Measurements from ENCODE around the gene BPI.
"Not testable (repeated sequence)": the region's sequence is repeated elsewhere in the genome, so short reads cannot be mapped to it uniquely, and the experiment has no call there.

BPI gene

GRCh38 chr20:38311091-38311490 lies 7.1 kb downstream of the BPI start:
- H3K4me3 ChIP-seq (ENCODE audit: low read length) = no peak overlapping the region
- H3K4me1 ChIP-seq (ENCODE audit: low read length) = no peaks in the 10 kb centered on the region
- no peaks in the 10 kb centered on the region for H4K20me1 ChIP-seq (ENCODE audit: insufficient read depth, low read length)
- H3K9ac ChIP-seq (ENCODE audit: low read length) = no peak overlapping the region
- no peaks in the 10 kb centered on the region for H3K36me3 ChIP-seq (replicated peaks; ENCODE audit: low read depth, low read length)
- no peak overlapping the region for H2AFZ ChIP-seq (ENCODE audit: low read depth, low read length)
- peaks cover 40% of the 10 kb centered on the region for H3K27me3 ChIP-seq (ENCODE audit: low read depth, low read length)
- no peak overlapping the region for H3K27ac ChIP-seq (ENCODE audit: low read length)
- no peak overlapping the region for H3K4me2 ChIP-seq (ENCODE audit: low read length)
- H3K79me2 ChIP-seq (ENCODE audit: low read length) = no peaks in the 10 kb centered on the region
- no peaks in the 10 kb centered on the region for H3K9me3 ChIP-seq (ENCODE audit: insufficient read depth, low read length)
- TF ChIP-seq EZH2phosphoT487 (IDR thresholded peaks at IDR 0.05; ENCODE audit: low read depth) (no peak), CTCF (IDR thresholded peaks at IDR 0.05; ENCODE audit: low read depth, low read length) (no peak)

GRCh38 chr20:38311491-38311890 lies 7.5 kb downstream of the BPI start:
- Histone ChIP-seq H3K79me2 (ENCODE audit: low read length) (no peaks in the 10 kb centered on the region), H2AFZ (ENCODE audit: low read depth, low read length) (no peak overlapping the region), H3K36me3 (replicated peaks; ENCODE audit: low read depth, low read length) (no peaks in the 10 kb centered on the region), H3K4me2 (ENCODE audit: low read length) (no peak overlapping the region), H3K27me3 (ENCODE audit: low read depth, low read length) (peaks cover 44% of the 10 kb centered on the region), H4K20me1 (ENCODE audit: insufficient read depth, low read length) (no peaks in the 10 kb centered on the region), H3K4me1 (ENCODE audit: low read length) (no peaks in the 10 kb centered on the region), H3K4me3 (ENCODE audit: low read length) (no peak overlapping the region), H3K9ac (ENCODE audit: low read length) (no peak overlapping the region), H3K9me3 (ENCODE audit: insufficient read depth, low read length) (no peaks in the 10 kb centered on the region), H3K27ac (ENCODE audit: low read length) (no peak overlapping the region)
- no peak for TF ChIP-seq CTCF (IDR thresholded peaks at IDR 0.05; ENCODE audit: low read depth, low read length)
- TF ChIP-seq EZH2phosphoT487 (IDR thresholded peaks at IDR 0.05; ENCODE audit: low read depth) = no peak

GRCh38 chr20:38313676-38314075 lies 9.7 kb downstream of the BPI start:
- no peak for TF ChIP-seq CTCF (IDR thresholded peaks at IDR 0.05; ENCODE audit: low read depth, low read length)
- TF ChIP-seq EZH2phosphoT487 (IDR thresholded peaks at IDR 0.05; ENCODE audit: low read depth) = no peak
- Histone ChIP-seq H3K27ac (ENCODE audit: low read length) (no peak overlapping the region), H4K20me1 (ENCODE audit: insufficient read depth, low read length) (no peaks in the 10 kb centered on the region), H3K9ac (ENCODE audit: low read length) (no peak overlapping the region), H3K4me1 (ENCODE audit: low read length) (no peaks in the 10 kb centered on the region), H3K36me3 (replicated peaks; ENCODE audit: low read depth, low read length) (no peaks in the 10 kb centered on the region), H3K4me2 (ENCODE audit: low read length) (no peak overlapping the region), H3K9me3 (ENCODE audit: insufficient read depth, low read length) (no peaks in the 10 kb centered on the region), H3K79me2 (ENCODE audit: low read length) (no peaks in the 10 kb centered on the region), H3K4me3 (ENCODE audit: low read length) (no peak overlapping the region), H3K27me3 (ENCODE audit: low read depth, low read length) (peaks cover 63% of the 10 kb centered on the region), H2AFZ (ENCODE audit: low read depth, low read length) (no peak overlapping the region)

GRCh38 chr20:38314350-38314749 lies 10.4 kb downstream of the BPI start:
- H3K9ac ChIP-seq (ENCODE audit: low read length); H3K4me2 ChIP-seq (ENCODE audit: low read length); H3K4me1 ChIP-seq (ENCODE audit: low read length); H4K20me1 ChIP-seq (ENCODE audit: insufficient read depth, low read length); H3K79me2 ChIP-seq (ENCODE audit: low read length); H3K36me3 ChIP-seq (replicated peaks; ENCODE audit: low read depth, low read length); H2AFZ ChIP-seq (ENCODE audit: low read depth, low read length); H3K9me3 ChIP-seq (ENCODE audit: insufficient read depth, low read length); H3K4me3 ChIP-seq (ENCODE audit: low read length); H3K27ac ChIP-seq (ENCODE audit: low read length): not testable (repeated sequence)
- H3K27me3 ChIP-seq (ENCODE audit: low read depth, low read length) = peaks cover 61% of the 10 kb centered on the region
